ENCODE results near the gene GALT. TPM values are rescaled to one million over a fixed set of nuclear protein-coding genes. Genes with fewer than 3 reads are reported as not detected.
A peak's percentile ranks its signal among the peaks of the same experiment; 100 is the strongest.

GALT gene
- total and polyA plus RNA-seq, 2 of the 13 experiments (the other 11 are each of a cell fraction or from before 2014, with no cell fraction given): 40.4 to 46.3 TPM

- TF ChIP-seq ZNF281 (CRISPR knock-in tag; IDR thresholded peaks at IDR 0.05; ENCODE audit: borderline replicate concordance): 0 out of 2 replicates have a peak, but pooled peaks have one; percentile 21
- TF ChIP-seq TOPORS (CRISPR knock-in tag; IDR thresholded peaks at IDR 0.05): no peak
- no peak for TF ChIP-seq ADNP (CRISPR knock-in tag; IDR thresholded peaks at IDR 0.05)
- no peak; the same call in 1 of the 2 replicates for TF ChIP-seq RXRB (CRISPR knock-in tag; IDR thresholded peaks at IDR 0.05; ENCODE audit: borderline replicate concordance)
- TF ChIP-seq ZNF672 (CRISPR knock-in tag; IDR thresholded peaks at IDR 0.05): no peak
- TF ChIP-seq ZNF709 (CRISPR knock-in tag; IDR thresholded peaks at IDR 0.05): 0 out of 2 replicates have a peak, but pooled peaks have one; percentile 49
- TF ChIP-seq ZNF3 (CRISPR knock-in tag; IDR thresholded peaks at IDR 0.05): no peak
- no peak for TF ChIP-seq SUZ12 (IDR thresholded peaks at IDR 0.05; ENCODE audit: low read depth, low read length)
- TF ChIP-seq GATA4 (IDR thresholded peaks at IDR 0.05; ENCODE audit: borderline replicate concordance, low read depth): peak; percentile 75; the same call in 1 of the 2 replicates
- TF ChIP-seq ATF7 (IDR thresholded peaks at IDR 0.05): no peak
- 0 out of 2 replicates have a peak, but pooled peaks have one; percentile 59 for TF ChIP-seq ATF7 (CRISPR knock-in tag; IDR thresholded peaks at IDR 0.05)
- TF ChIP-seq SMAD3 (CRISPR knock-in tag; IDR thresholded peaks at IDR 0.05): 0 out of 2 replicates have a peak, but pooled peaks have one; percentile 33
- TF ChIP-seq SOX13 (IDR thresholded peaks at IDR 0.05): no peak
- 0 out of 4 replicates have a peak, but pooled peaks of 1 of the 2 experiments have one; percentile 6 for TF ChIP-seq SOX13 (CRISPR knock-in tag; conservative IDR thresholded peaks at IDR 0.05 in 1 of 2, IDR thresholded peaks at IDR 0.05 in 1 of 2)
- TF ChIP-seq ZMAT3 (CRISPR knock-in tag; conservative IDR thresholded peaks at IDR 0.05): peak; percentile 84; the same call in 1 of the 2 replicates
- TF ChIP-seq CBX5 (CRISPR knock-in tag; IDR thresholded peaks at IDR 0.05; ENCODE audit: borderline replicate concordance): no peak; the same call in 1 of the 2 replicates
- no peak for TF ChIP-seq ZNF792 (CRISPR knock-in tag; IDR thresholded peaks at IDR 0.05)
- no peak for TF ChIP-seq ZNF850 (CRISPR knock-in tag; conservative IDR thresholded peaks at IDR 0.05)
- TF ChIP-seq NBN (conservative IDR thresholded peaks at IDR 0.05): no peak
- no peak for TF ChIP-seq TBP (CRISPR knock-in tag; IDR thresholded peaks at IDR 0.05)
- TF ChIP-seq TMF1 (CRISPR knock-in tag; IDR thresholded peaks at IDR 0.05; ENCODE audit: low read depth): no peak
- TF ChIP-seq ZKSCAN1 (IDR thresholded peaks at IDR 0.05; ENCODE audit: low read length): no peak
- 0 out of 2 replicates have a peak, but pooled peaks have one; percentile 42 for TF ChIP-seq NR1H2 (CRISPR knock-in tag; IDR thresholded peaks at IDR 0.05; ENCODE audit: borderline replicate concordance, low read depth)
- no peak for TF ChIP-seq FOXP1 (IDR thresholded peaks at IDR 0.05)
- no peak for TF ChIP-seq FOXP1 (CRISPR knock-in tag; IDR thresholded peaks at IDR 0.05)
- peak; percentile 82 for TF ChIP-seq TAF1 (CRISPR knock-in tag; IDR thresholded peaks at IDR 0.05)
- TF ChIP-seq ZNF564 (CRISPR knock-in tag; IDR thresholded peaks at IDR 0.05): peak; percentile 70; the same call in 1 of the 2 replicates
- TF ChIP-seq CHCHD3 (CRISPR knock-in tag; IDR thresholded peaks at IDR 0.05): no peak
- TF ChIP-seq SPEN (CRISPR knock-in tag; IDR thresholded peaks at IDR 0.05; ENCODE audit: low read depth): peak; percentile 61; the same call in 1 of the 2 replicates
- TF ChIP-seq ZNF781 (CRISPR knock-in tag; IDR thresholded peaks at IDR 0.05; ENCODE audit: borderline replicate concordance, not compliant biosample characterization): no peak
- no peak for TF ChIP-seq SRSF1 (optimal IDR thresholded peaks at IDR 0.05; ENCODE audit: low read depth, low read length)
- TF ChIP-seq ZNF136 (CRISPR knock-in tag; IDR thresholded peaks at IDR 0.05; ENCODE audit: low read depth): no peak
These were observed 34.4 kb upstream of the GALT start, which contains the start of gene RPP25L (continued) for GRCh38 chr9:34611811-34612787.

Data from HepG2 (cell line).